ENCODE results near the gene DAD1. TPM values are rescaled to one million over a fixed set of nuclear protein-coding genes. Genes with fewer than 3 reads are reported as not detected.
"Not testable (repeated sequence)": the region's sequence is repeated elsewhere in the genome, so short reads cannot be mapped to it uniquely, and the experiment has no call there.

DAD1 gene
- total RNA-seq, 1 experiment from 2014 or later, result 162 TPM

GRCh38 chr14:22566845-22567244 lies 22.2 kb downstream of the DAD1 start:
- DNase-seq (ENCODE audit: low read depth, low spot score) (no peak), ATAC-seq (no peak)
- no peak overlapping the region for H3K27ac ChIP-seq (ENCODE audit: low read depth, low read length)
- peaks cover 44% of the 10 kb centered on the region for H3K79me2 ChIP-seq (ENCODE audit: insufficient read depth, low read length)
- TF ChIP-seq CTCF (IDR thresholded peaks at IDR 0.05 in 2 of 3, conservative IDR thresholded peaks at IDR 0.05 in 1 of 3; ENCODE audit: borderline replicate concordance in 1 of 3, insufficient read depth in 1 of 3, low read depth in 2 of 3, low read length in 2 of 3) (no peak), SRF (IDR thresholded peaks at IDR 0.05; ENCODE audit: low read depth) (no peak), TCF7L2 (IDR thresholded peaks at IDR 0.05; ENCODE audit: borderline replicate concordance, extremely low read depth, insufficient read depth, insufficient read length) (no peak), EGR1 (IDR thresholded peaks at IDR 0.05; ENCODE audit: low read depth) (no peak), YY1 (IDR thresholded peaks at IDR 0.05; ENCODE audit: extremely low read depth, insufficient replicate concordance, low read depth, low read length) (no peak), EZH2phosphoT487 (IDR thresholded peaks at IDR 0.05; ENCODE audit: borderline replicate concordance) (no peak), FOSL1 (IDR thresholded peaks at IDR 0.05; ENCODE audit: low read depth) (no peak), CEBPB (IDR thresholded peaks at IDR 0.05; ENCODE audit: low read depth) (no peak), ZNF274 (IDR thresholded peaks at IDR 0.05; ENCODE audit: low read depth, low read length) (no peak), CBX3 (IDR thresholded peaks at IDR 0.05; ENCODE audit: low read depth) (no peak), RAD21 (IDR thresholded peaks at IDR 0.05; ENCODE audit: low read depth) (no peak), EZH2 (IDR thresholded peaks at IDR 0.05) (no peak)
- TF ChIP-seq, protein P1, sequence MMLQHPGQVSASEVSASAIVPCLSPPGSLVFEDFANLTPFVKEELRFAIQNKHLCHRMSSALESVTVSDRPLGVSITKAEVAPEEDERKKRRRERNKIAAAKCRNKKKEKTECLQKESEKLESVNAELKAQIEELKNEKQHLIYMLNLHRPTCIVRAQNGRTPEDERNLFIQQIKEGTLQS (IDR thresholded peaks at IDR 0.05), result no peak
- TF ChIP-seq, protein P2, sequence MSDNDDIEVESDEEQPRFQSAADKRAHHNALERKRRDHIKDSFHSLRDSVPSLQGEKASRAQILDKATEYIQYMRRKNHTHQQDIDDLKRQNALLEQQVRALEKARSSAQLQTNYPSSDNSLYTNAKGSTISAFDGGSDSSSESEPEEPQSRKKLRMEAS (IDR thresholded peaks at IDR 0.05), result no peak
- H4K20me1 ChIP-seq (ENCODE audit: insufficient read depth), result no peaks in the 10 kb centered on the region
- H2AFZ ChIP-seq (ENCODE audit: low read depth, low read length, poor library complexity, severe bottlenecking), result no peak overlapping the region
- ChIA-PET CTCF (interaction anchor here (1.2 kb wide), 1 partner anchor 86 kb away, joined by 7 read pairs; no protein-coding TSS in a partner anchor), POLR2A (interaction anchor here (1.0 kb wide), 1 partner anchor 86 kb away, joined by 5 read pairs; no protein-coding TSS in a partner anchor), RAD21 (ENCODE audit: low non-redundant PET in 1 of 2, low total read pairs in 2 of 2, uncharacterized antibody in 2 of 2, unreplicated experiment in 2 of 2) (no interaction called here)
- H3K27me3 ChIP-seq (ENCODE audit: insufficient read depth, low read length), result no peaks in the 10 kb centered on the region
- H3K4me1 ChIP-seq (ENCODE audit: control insufficient read depth in 1 of 2, insufficient read depth in 2 of 2, low read length in 2 of 2), result peaks cover 2 to 10% of the 10 kb centered on the region in 2 experiments; a peak in 2 of 4 replicates
- H3K9me2 ChIP-seq (ENCODE audit: insufficient read depth), result no peaks in the 10 kb centered on the region
- no peaks in the 10 kb centered on the region for H3K9me3 ChIP-seq (ENCODE audit: control insufficient read depth in 1 of 2, insufficient read depth in 1 of 2, low read depth in 1 of 2, low read length in 2 of 2)
- H3K4me2 ChIP-seq (ENCODE audit: low read length), result no peak overlapping the region
- H3K9ac ChIP-seq (ENCODE audit: low read length), result no peak overlapping the region
- intact Hi-C loops (cut with micrococcal nuclease), result no loop called here
- H3K36me3 ChIP-seq (ENCODE audit: control insufficient read depth in 1 of 2, insufficient read depth in 2 of 2, low read length in 2 of 2), result peaks cover 30 to 37% of the 10 kb centered on the region in 2 experiments; a peak in 3 of 4 replicates
- no peak overlapping the region for H3K4me3 ChIP-seq (replicated peaks in 1 of 2; ENCODE audit: low read depth in 1 of 2, low read length in 2 of 2)
- no TSS peak for BruUV-seq (replicated peaks)

DNA sequence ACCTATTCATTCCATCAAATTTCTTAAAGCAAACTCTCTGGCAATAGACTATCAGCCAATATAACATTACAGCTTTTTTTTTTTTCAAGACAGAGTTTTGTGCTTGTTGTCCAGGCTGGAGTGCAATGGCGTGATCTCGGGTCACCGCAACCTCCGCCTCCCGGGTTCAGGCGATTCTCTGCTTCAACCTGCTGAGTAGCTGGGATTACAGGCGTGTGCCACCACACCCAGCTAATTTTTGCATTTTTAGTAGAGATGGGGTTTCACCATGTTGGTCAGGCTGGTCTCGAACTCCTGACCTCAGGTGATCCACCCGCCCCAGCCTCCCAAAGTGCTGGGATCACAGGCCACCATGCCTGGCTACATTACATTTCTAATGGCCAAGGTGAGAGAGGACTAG lies 22.8 kb downstream of the DAD1 start:
- H3K4me3 ChIP-seq (replicated peaks in 1 of 2; ENCODE audit: low read depth in 1 of 2, low read length in 2 of 2); H3K9ac ChIP-seq (ENCODE audit: low read length); H2AFZ ChIP-seq (ENCODE audit: low read depth, low read length, poor library complexity, severe bottlenecking); H4K20me1 ChIP-seq (ENCODE audit: insufficient read depth); H3K9me2 ChIP-seq (ENCODE audit: insufficient read depth); BruUV-seq (replicated peaks); ATAC-seq; H3K4me2 ChIP-seq (ENCODE audit: low read length); H3K9me3 ChIP-seq (ENCODE audit: control insufficient read depth in 1 of 2, insufficient read depth in 1 of 2, low read depth in 1 of 2, low read length in 2 of 2); H3K27me3 ChIP-seq (ENCODE audit: insufficient read depth, low read length); H3K27ac ChIP-seq (ENCODE audit: low read depth, low read length); POLR2A ChIA-PET; intact Hi-C loops (cut with micrococcal nuclease); RAD21 ChIA-PET (ENCODE audit: low non-redundant PET in 1 of 2, low total read pairs in 2 of 2, uncharacterized antibody in 2 of 2, unreplicated experiment in 2 of 2); H3K4me1 ChIP-seq (ENCODE audit: control insufficient read depth in 1 of 2, insufficient read depth in 2 of 2, low read length in 2 of 2); DNase-seq (ENCODE audit: low read depth, low spot score): not testable (repeated sequence)
- peaks cover 30 to 36% of the 10 kb centered on the region in 2 experiments; a peak in 3 of 4 replicates for H3K36me3 ChIP-seq (ENCODE audit: control insufficient read depth in 1 of 2, insufficient read depth in 2 of 2, low read length in 2 of 2)
- H3K79me2 ChIP-seq (ENCODE audit: insufficient read depth, low read length), result peaks cover 44% of the 10 kb centered on the region
- CTCF ChIA-PET, result interaction anchor here (1.2 kb wide), 1 partner anchor 87 kb away, joined by 7 read pairs; no protein-coding TSS in a partner anchor
